Measurements from ENCODE around the gene LMOD2.

GRCh38 chr7:123635551-123636359, 19.9 kb upstream of the LMOD2 start:
- TF ChIP-seq TCF4 (CRISPR knock-in tag; IDR thresholded peaks at IDR 0.05; ENCODE audit: borderline replicate concordance) = no peak
- TF ChIP-seq PPARA (CRISPR knock-in tag; IDR thresholded peaks at IDR 0.05; ENCODE audit: borderline replicate concordance) = no peak
- TF ChIP-seq PATZ1 (CRISPR knock-in tag; IDR thresholded peaks at IDR 0.05; ENCODE audit: borderline replicate concordance) = no peak
- no peak for TF ChIP-seq ZNF70 (CRISPR knock-in tag; IDR thresholded peaks at IDR 0.05)
- TF ChIP-seq TSHZ2 (CRISPR knock-in tag; IDR thresholded peaks at IDR 0.05) = no peak
- TF ChIP-seq GLIS3 (CRISPR knock-in tag; IDR thresholded peaks at IDR 0.05) = no peak
- TF ChIP-seq CREB5 (CRISPR knock-in tag; IDR thresholded peaks at IDR 0.05; ENCODE audit: low read depth) = no peak
- TF ChIP-seq OSR1 (CRISPR knock-in tag; IDR thresholded peaks at IDR 0.05) = no peak
- TF ChIP-seq TOX (CRISPR knock-in tag; IDR thresholded peaks at IDR 0.05; ENCODE audit: borderline replicate concordance) = no peak
- no peak for TF ChIP-seq ZC3H10 (CRISPR knock-in tag; IDR thresholded peaks at IDR 0.05)
- TF ChIP-seq ZFP3 (CRISPR knock-in tag; IDR thresholded peaks at IDR 0.05) = no peak

All from SK-N-SH treated with all-trans-retinoic acid at 6 μM for 48 hours (cell line).